AG10803 (cell line): Measurements from ENCODE around the gene CLEC9A.

Source experiments
- DNase-seq: peaks from one replicate; pipeline ENCODE4 v3.0.0; 2010; ENCODE audit warnings: low read depth
- H3K4me3 ChIP-seq: 2 replicates; pipeline ENCODE4 v1.5.1; 2011; ENCODE audit warnings: mild to moderate bottlenecking, low read length, control low read depth
- TF ChIP-seq, protein P1 (sequence below): conservative IDR thresholded peaks from 2 replicates; pipeline ENCODE4 v1.5.1; 2011; ENCODE audit warnings: mild to moderate bottlenecking, low read length, control low read depth, inconsistent platforms

Gene CLEC9A

DNA sequence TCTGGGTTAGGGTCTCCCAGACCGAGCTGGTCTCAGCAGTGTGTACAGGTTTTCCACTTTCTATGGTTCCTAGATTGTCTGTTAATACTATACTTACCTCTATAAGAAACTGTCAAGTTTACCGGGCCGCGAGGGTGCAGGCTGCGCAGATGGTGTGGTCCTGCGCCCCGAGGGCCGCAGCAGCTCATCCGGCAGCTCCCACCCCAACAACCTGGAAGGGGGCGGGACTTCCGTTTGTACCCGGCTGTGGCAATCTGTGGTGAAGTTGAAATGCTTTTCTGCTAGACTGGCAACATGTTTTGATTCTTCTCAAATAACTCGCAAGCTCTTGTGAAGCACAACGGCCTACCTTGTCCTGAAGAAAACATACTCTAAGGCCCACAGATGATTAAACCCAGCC is at the start of gene CLEC9A:
CLEC9A (plus strand) TSS at position 237 of the 400 bp plus-strand sequence. CDS start 22,006 bp downstream, outside the sequence.
- no peak for DNase-seq
- H3K4me3 ChIP-seq, result no peak within 1 kb of the TSS
- TF ChIP-seq, protein P1, sequence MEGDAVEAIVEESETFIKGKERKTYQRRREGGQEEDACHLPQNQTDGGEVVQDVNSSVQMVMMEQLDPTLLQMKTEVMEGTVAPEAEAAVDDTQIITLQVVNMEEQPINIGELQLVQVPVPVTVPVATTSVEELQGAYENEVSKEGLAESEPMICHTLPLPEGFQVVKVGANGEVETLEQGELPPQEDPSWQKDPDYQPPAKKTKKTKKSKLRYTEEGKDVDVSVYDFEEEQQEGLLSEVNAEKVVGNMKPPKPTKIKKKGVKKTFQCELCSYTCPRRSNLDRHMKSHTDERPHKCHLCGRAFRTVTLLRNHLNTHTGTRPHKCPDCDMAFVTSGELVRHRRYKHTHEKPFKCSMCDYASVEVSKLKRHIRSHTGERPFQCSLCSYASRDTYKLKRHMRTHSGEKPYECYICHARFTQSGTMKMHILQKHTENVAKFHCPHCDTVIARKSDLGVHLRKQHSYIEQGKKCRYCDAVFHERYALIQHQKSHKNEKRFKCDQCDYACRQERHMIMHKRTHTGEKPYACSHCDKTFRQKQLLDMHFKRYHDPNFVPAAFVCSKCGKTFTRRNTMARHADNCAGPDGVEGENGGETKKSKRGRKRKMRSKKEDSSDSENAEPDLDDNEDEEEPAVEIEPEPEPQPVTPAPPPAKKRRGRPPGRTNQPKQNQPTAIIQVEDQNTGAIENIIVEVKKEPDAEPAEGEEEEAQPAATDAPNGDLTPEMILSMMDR, result no peak

DNA sequence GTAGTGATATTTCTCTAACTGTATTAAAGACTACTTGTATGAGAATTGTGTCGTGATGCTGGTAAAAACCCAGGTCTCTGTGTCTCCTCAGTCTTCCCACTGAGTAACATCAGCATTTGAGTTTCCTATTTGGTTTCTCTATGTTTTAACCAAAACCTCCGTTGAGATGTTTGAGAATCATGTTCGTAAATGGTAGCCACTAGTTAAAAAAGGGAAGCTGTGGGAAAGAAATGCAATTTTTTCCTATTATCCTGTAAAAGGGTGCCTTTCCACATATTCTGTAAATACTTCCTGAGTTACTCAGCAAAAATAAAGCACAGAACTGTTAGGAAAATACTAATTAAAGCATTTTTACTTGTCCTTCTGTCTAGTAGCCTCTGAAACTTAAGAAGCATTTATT is 38.6 kb upstream of the CLEC9A start:
- no peak for DNase-seq
- TF ChIP-seq, protein P1, result no peak
- H3K4me3 ChIP-seq, result no peak overlapping the region

DNA sequence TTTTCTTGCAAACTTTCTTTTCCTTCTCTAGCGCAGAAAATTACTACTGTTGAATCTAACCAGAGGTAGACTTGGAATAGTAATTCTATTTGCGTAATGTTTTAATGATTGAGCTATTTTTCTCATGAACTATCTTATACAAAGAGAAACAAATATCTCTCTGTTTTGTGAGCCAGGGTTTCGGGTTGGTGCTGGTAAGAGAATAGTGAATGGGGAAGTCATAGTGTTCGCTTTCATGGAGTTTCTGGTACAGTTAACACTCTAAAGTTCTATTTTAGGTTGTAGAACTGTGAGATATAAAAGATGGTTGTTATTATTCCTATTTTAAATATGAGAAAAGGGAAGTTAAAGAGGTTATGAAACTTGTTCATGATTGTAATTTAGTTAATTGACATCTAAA is 38.2 kb upstream of the CLEC9A start:
- no peak overlapping the region for H3K4me3 ChIP-seq
- TF ChIP-seq, protein P1, result no peak
- no peak for DNase-seq

DNA sequence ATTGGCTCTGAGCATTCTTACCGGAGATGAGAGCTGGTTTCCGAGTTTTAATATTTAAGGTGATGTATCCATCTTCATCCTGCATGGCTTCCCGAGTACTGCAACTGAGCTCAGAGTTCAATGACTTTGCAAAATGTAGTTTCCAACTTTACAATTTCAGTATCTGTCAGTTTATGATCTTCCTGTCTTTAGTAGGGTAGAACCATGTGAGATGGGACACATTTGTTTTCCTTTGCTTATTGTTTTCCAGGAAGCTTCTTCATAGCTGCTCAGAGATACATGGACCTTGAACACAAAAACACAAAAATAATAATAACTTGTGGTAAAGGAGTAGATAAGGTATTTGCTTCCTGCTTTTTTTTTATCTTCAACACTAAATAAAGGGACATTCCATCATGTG is 31.5 kb upstream of the CLEC9A start, which contains the start of gene CLEC1B:
CLEC1B (minus strand) TSS at position 106 of the 400 bp plus-strand sequence; CDS start at position 85, 21 bp downstream.
- no peak within 1 kb of the TSS for H3K4me3 ChIP-seq
- DNase-seq, result no peak
- TF ChIP-seq, protein P1, result no peak

DNA sequence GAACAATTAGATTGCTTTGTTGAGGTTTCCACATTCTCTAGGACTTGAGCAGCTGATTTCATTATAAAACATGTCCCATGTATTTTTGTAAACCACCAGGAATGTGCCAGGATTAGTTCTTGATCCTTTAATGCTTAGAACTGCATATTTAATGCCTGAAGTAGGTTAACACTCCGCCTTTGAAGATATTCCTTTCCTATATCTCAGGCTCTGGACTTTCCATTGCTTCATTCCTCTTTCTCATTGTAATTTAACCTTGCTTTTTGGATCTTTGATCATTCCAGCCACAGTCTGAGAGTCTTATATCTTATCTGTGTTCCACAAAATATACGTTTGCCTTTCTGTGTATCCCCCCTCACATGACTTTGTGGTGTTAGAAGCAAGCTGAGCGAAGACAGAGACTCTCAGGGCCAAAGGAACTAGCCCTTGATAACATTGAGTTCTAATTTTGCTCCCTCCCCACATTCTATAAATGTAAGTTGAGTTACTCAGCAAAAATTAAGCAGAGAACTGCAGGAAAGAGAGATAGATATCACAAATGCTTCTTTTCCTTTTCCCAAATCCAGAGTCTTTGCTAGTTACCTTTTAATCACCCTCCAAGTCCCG is 29.2 kb upstream of the CLEC9A start:
- no peak overlapping the region for H3K4me3 ChIP-seq
- no peak for DNase-seq
- TF ChIP-seq, protein P1, result no peak

DNA sequence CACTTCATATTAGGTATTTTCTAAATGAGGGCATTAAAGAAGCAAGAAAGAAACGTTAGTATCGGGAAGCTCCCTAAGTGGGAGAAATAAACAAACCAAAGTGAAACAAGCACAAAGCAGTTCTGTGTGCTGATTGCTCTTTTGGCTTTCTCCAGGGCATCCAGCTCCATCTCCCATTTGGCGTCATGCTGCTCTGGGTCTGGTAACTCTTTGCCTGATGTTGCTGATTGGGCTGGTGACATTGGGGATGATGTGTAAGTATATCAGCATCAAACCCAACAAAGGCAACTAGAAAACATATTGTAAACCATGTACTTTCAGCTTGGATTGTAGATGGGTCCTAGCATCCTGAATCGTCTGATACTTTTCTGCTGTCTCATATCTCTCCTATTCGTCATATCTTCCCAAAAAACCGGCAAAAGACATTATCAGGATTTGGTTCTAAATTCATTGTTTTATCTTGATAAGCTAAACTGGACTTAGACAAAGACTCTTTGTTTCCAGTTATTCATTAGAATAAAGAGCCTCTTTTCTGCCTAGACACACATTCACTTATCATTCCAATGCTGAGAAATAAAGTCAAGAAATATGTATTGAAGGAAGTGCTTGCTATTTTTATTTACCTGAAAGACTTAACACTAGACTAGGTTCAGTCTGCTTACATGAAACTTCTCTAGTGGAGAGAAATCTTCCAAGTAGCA is 17.7 kb upstream of the CLEC9A start:
- DNase-seq, result no peak
- H3K4me3 ChIP-seq, result no peak overlapping the region
- TF ChIP-seq, protein P1, result no peak

DNA sequence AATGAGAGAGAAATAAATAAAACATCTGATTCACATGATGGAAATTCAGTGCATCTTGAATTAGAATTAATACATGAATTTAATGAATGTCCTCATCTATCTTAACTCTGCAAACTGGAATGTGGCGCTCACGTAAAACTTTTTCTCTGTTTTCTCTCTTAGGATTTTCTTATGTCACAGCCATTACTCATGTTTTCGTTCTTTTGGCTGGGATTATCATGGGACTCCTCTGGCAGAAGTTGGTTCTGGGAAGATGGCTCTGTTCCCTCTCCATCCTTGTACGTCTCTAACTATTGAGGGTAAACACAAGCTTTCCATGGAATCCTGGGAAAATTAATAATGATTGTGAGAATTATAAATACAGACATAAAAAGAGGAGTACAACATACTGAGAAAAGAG is 15.0 kb upstream of the CLEC9A start:
- DNase-seq, result no peak
- no peak overlapping the region for H3K4me3 ChIP-seq
- TF ChIP-seq, protein P1, result no peak
